MG63 (cell line): Measurements from ENCODE around the gene PLA2G12A. TPM values are rescaled to one million over a fixed set of nuclear protein-coding genes. Genes with fewer than 3 reads are reported as not detected.
A peak's percentile ranks its signal among the peaks of the same experiment; 100 is the strongest.

Source experiments
- DNase-seq: peaks from one replicate; pipeline ENCODE4 v3.0.0-alpha.2; 2020
- H3K27me3 ChIP-seq: fragments of 250-450 bp; sonication (Bioruptor Pico); 2 replicates; pipeline ENCODE4 v1.5.1; 2020; ENCODE audit warnings: mild to moderate bottlenecking, moderate library complexity
- H3K36me3 ChIP-seq: fragments of 250-450 bp; sonication (Bioruptor Pico); 2 replicates; pipeline ENCODE4 v1.5.1; 2020; ENCODE audit warnings: mild to moderate bottlenecking, moderate library complexity
- H3K4me3 ChIP-seq: fragments of 250-450 bp; sonication (Bioruptor Pico); 2 replicates; pipeline ENCODE4 v1.5.1; 2020; ENCODE audit warnings: mild to moderate bottlenecking, moderate library complexity
- H3K9me3 ChIP-seq: fragments of 250-450 bp; sonication (Bioruptor Pico); 2 replicates; pipeline ENCODE4 v1.5.1; 2020; ENCODE audit warnings: mild to moderate bottlenecking, moderate library complexity
- total RNA-seq: library from RNA; depleted of rRNA; stranded (reverse); fragments of >200 nt; shearing (Covaris generic); gene quantifications from 2 replicates; pipeline ENCODE4 v1.2.3, GENCODE V29; 2014; ENCODE audit warnings: low replicate concordance; rRNA removed

Gene PLA2G12A
- total RNA-seq: 10.9 and 11.0 TPM in 2 replicates

GRCh38 chr4:109729718-109730618 lies at the start of gene PLA2G12A:
Gene PLA2G12A, minus strand, starts transcription at chr4:109730070. Its CDS starts 261 bp downstream, at chr4:109729809.
- Histone ChIP-seq H3K27me3 (no peaks in the 10 kb centered on the region), H3K9me3 (no peaks in the 10 kb centered on the region), H3K4me3 (peak within 1 kb of the TSS; percentile 73), H3K36me3 (no peaks in the 10 kb centered on the region)
- peak; percentile 49 for DNase-seq

- Histone ChIP-seq H3K4me3 (no peak overlapping the region), H3K27me3 (no peaks in the 10 kb centered on the region), H3K9me3 (no peaks in the 10 kb centered on the region), H3K36me3 (no peaks in the 10 kb centered on the region)
- no peak for DNase-seq
Measured at GRCh38 chr4:109764789-109765402, 35.0 kb upstream of the PLA2G12A start.

- Histone ChIP-seq H3K36me3 (no peaks in the 10 kb centered on the region), H3K4me3 (no peak overlapping the region), H3K27me3 (no peaks in the 10 kb centered on the region), H3K9me3 (no peaks in the 10 kb centered on the region)
- no peak for DNase-seq
Measured at GRCh38 chr4:109764376-109764775, 34.5 kb upstream of the PLA2G12A start.

- Histone ChIP-seq H3K36me3 (no peaks in the 10 kb centered on the region), H3K9me3 (no peaks in the 10 kb centered on the region), H3K27me3 (no peaks in the 10 kb centered on the region), H3K4me3 (no peak overlapping the region)
- DNase-seq: no peak
Measured at GRCh38 chr4:109760682-109761081, 30.8 kb upstream of the PLA2G12A start.

GRCh38 chr4:109755656-109756055 lies 25.8 kb upstream of the PLA2G12A start:
- no peaks in the 10 kb centered on the region for H3K9me3 ChIP-seq
- DNase-seq: no peak
- no peak overlapping the region for H3K4me3 ChIP-seq
- H3K27me3 ChIP-seq: no peaks in the 10 kb centered on the region
- no peaks in the 10 kb centered on the region for H3K36me3 ChIP-seq

- Histone ChIP-seq H3K4me3 (no peak overlapping the region), H3K9me3 (no peaks in the 10 kb centered on the region), H3K36me3 (no peaks in the 10 kb centered on the region), H3K27me3 (no peaks in the 10 kb centered on the region)
- DNase-seq: no peak
Measured at GRCh38 chr4:109754093-109754857, 24.4 kb upstream of the PLA2G12A start.

- H3K36me3 ChIP-seq: no peaks in the 10 kb centered on the region
- no peak overlapping the region for H3K4me3 ChIP-seq
- no peaks in the 10 kb centered on the region for H3K9me3 ChIP-seq
- no peak for DNase-seq
- H3K27me3 ChIP-seq: no peaks in the 10 kb centered on the region
Measured at GRCh38 chr4:109752525-109752924, 22.7 kb upstream of the PLA2G12A start.

- H3K4me3 ChIP-seq: no peak overlapping the region
- no peak for DNase-seq
- H3K27me3 ChIP-seq: no peaks in the 10 kb centered on the region
- no peaks in the 10 kb centered on the region for H3K9me3 ChIP-seq
- no peaks in the 10 kb centered on the region for H3K36me3 ChIP-seq
Measured at GRCh38 chr4:109751852-109752251, 22.0 kb upstream of the PLA2G12A start.

GRCh38 chr4:109750652-109751244 lies 20.9 kb upstream of the PLA2G12A start:
- Histone ChIP-seq H3K4me3 (no peak overlapping the region), H3K36me3 (no peaks in the 10 kb centered on the region), H3K9me3 (no peaks in the 10 kb centered on the region), H3K27me3 (no peaks in the 10 kb centered on the region)
- no peak for DNase-seq

- H3K9me3 ChIP-seq: no peaks in the 10 kb centered on the region
- DNase-seq: no peak
- H3K4me3 ChIP-seq: no peak overlapping the region
Measured at GRCh38 chr4:109749388-109750082, 19.7 kb upstream of the PLA2G12A start.

GRCh38 chr4:109748114-109748513 lies 18.2 kb upstream of the PLA2G12A start:
- DNase-seq: no peak
- Histone ChIP-seq H3K9me3 (no peaks in the 10 kb centered on the region), H3K27me3 (no peaks in the 10 kb centered on the region), H3K36me3 (no peaks in the 10 kb centered on the region), H3K4me3 (no peak overlapping the region)

More at GRCh38 chr4:109749388-109750082, 19.7 kb upstream of the PLA2G12A start:
- no peaks in the 10 kb centered on the region for H3K36me3 ChIP-seq
- no peaks in the 10 kb centered on the region for H3K27me3 ChIP-seq

- DNase-seq: no peak
- no peaks in the 10 kb centered on the region for H3K27me3 ChIP-seq
- no peak overlapping the region for H3K4me3 ChIP-seq
- no peaks in the 10 kb centered on the region for H3K9me3 ChIP-seq
- no peaks in the 10 kb centered on the region for H3K36me3 ChIP-seq
Measured at GRCh38 chr4:109746728-109747127, 16.9 kb upstream of the PLA2G12A start.

GRCh38 chr4:109745830-109746229 lies 16.0 kb upstream of the PLA2G12A start:
- no peaks in the 10 kb centered on the region for H3K27me3 ChIP-seq
- no peak overlapping the region for H3K4me3 ChIP-seq
- no peak for DNase-seq
- H3K9me3 ChIP-seq: no peaks in the 10 kb centered on the region
- H3K36me3 ChIP-seq: no peaks in the 10 kb centered on the region

- Histone ChIP-seq H3K4me3 (no peak overlapping the region), H3K27me3 (no peaks in the 10 kb centered on the region)
- no peak for DNase-seq
Measured at GRCh38 chr4:109739547-109739946, 9.7 kb upstream of the PLA2G12A start.

GRCh38 chr4:109738104-109738872 lies 8.4 kb upstream of the PLA2G12A start:
- DNase-seq: no peak
- Histone ChIP-seq H3K36me3 (no peaks in the 10 kb centered on the region), H3K4me3 (no peak overlapping the region), H3K27me3 (no peaks in the 10 kb centered on the region), H3K9me3 (no peaks in the 10 kb centered on the region)

More at GRCh38 chr4:109739547-109739946, 9.7 kb upstream of the PLA2G12A start:
- Histone ChIP-seq H3K36me3 (no peaks in the 10 kb centered on the region), H3K9me3 (no peaks in the 10 kb centered on the region)
